Chondrocyte (in vitro differentiated cells): Measurements from ENCODE around the gene PAX5. TPM values are rescaled to one million over a fixed set of nuclear protein-coding genes. Genes with fewer than 3 reads are reported as not detected.

Experiments
- DNase-seq: peaks from one replicate; pipeline ENCODE4 v3.0.0; 2021; ENCODE audit warnings: mixed read lengths, low spot score
- H3K27ac Mint-ChIP-seq: one replicate; pipeline ENCODE4 v1.8.0; 2021; ENCODE audit warnings: mild to moderate bottlenecking, moderate library complexity, mixed read lengths; ENCODE audit not compliant: unreplicated experiment
- H3K27me3 Mint-ChIP-seq: 2 replicates; pipeline ENCODE4 v1.8.0; 2021; ENCODE audit warnings: low read depth, mixed read lengths
- H3K36me3 Mint-ChIP-seq: 2 replicates; pipeline ENCODE4 v1.8.0; 2021; ENCODE audit warnings: low read depth, mixed read lengths
- H3K4me1 Mint-ChIP-seq: 2 replicates; pipeline ENCODE4 v1.8.0; 2021; ENCODE audit warnings: low read depth, mild to moderate bottlenecking, mixed read lengths
- H3K4me3 Mint-ChIP-seq: one replicate; pipeline ENCODE4 v1.8.0; 2021; ENCODE audit warnings: mild to moderate bottlenecking, moderate library complexity, mixed read lengths; ENCODE audit not compliant: unreplicated experiment
- H3K9me3 Mint-ChIP-seq: 2 replicates; pipeline ENCODE4 v1.8.0; 2021; ENCODE audit warnings: low read depth, mixed read lengths
- total RNA-seq: library from RNA; stranded (reverse); gene quantifications from 3 replicates; pipeline ENCODE4 v1.2.1, GENCODE V29; 2021
- TF ChIP-seq, protein P1 (sequence below): fragments of 200-600 bp; sonication (generic); IDR thresholded peaks from 2 replicates; pipeline ENCODE4 v1.5.0; 2021; ENCODE audit warnings: antibody characterized with exemption, mild to moderate bottlenecking, moderate library complexity

The PAX5 gene
- total RNA-seq, 1 donor from 2014 or later, result not detected

DNA sequence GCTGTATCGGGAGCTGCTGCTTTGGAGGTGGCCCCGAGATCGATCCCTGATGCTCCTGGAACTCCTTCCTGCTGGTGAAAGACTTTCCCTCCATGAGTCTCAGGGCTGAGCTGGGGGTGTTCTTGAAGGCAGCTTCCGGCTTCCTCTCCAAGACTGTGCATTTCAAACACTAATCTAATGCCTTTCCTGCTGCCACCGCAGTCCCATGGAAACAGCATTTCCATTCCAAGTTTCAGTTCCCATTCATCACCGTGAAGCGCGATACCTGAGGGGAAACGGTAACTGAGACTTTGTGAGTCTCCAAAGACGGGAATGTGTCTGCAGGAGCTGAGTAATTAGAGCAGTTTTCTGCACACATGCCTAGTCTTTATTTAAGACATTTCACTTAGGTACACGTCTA is 230.1 kb downstream of the PAX5 start:
- no peak for DNase-seq
- H3K4me1 Mint-ChIP-seq, result peaks cover 12% of the 10 kb centered on the region
- no peaks in the 10 kb centered on the region for H3K9me3 Mint-ChIP-seq
- H3K27me3 Mint-ChIP-seq, result peaks cover 61% of the 10 kb centered on the region
- H3K27ac Mint-ChIP-seq, result no peak overlapping the region
- no peaks in the 10 kb centered on the region for H3K36me3 Mint-ChIP-seq
- TF ChIP-seq, protein P1, sequence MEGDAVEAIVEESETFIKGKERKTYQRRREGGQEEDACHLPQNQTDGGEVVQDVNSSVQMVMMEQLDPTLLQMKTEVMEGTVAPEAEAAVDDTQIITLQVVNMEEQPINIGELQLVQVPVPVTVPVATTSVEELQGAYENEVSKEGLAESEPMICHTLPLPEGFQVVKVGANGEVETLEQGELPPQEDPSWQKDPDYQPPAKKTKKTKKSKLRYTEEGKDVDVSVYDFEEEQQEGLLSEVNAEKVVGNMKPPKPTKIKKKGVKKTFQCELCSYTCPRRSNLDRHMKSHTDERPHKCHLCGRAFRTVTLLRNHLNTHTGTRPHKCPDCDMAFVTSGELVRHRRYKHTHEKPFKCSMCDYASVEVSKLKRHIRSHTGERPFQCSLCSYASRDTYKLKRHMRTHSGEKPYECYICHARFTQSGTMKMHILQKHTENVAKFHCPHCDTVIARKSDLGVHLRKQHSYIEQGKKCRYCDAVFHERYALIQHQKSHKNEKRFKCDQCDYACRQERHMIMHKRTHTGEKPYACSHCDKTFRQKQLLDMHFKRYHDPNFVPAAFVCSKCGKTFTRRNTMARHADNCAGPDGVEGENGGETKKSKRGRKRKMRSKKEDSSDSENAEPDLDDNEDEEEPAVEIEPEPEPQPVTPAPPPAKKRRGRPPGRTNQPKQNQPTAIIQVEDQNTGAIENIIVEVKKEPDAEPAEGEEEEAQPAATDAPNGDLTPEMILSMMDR, result no peak
- no peak overlapping the region for H3K4me3 Mint-ChIP-seq

DNA sequence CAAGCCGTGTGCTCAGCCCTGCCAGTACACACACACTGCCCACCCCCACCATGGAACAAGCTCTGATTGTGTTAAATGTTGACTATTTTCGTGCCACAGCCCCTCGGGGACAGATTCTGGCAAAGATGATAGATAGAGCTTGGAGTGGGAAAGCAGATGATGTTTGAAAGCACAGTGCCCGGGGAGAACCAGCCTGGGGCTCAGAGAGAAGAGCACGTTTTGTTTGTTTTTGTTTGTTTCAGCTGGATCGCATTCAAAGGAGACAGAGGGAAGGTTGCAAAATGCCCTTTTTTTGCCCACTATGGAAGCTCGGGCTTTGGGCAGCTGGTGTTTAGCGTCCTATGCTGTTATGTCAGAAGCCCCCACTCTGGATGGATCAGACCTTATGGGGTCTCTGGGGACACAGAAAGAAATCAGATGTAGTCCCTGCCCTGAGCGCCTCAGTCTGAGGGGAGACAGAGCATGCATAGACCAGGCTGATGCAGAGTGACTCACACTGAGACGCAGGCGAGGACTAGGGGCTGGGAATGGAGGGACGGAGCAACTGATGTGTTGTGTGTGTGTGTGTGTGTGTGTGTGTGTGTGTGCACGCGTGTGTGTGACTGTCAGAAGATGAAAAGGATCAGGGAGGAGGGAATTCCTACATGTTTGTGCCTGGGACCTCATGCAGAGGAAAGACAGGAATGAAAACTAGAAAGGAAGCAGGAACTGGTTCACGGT is 231.7 kb downstream of the PAX5 start:
- Mint-ChIP-seq H3K4me3 (peak overlapping the region; percentile 29), H3K27ac (no peak overlapping the region), H3K36me3 (no peaks in the 10 kb centered on the region)

DNA sequence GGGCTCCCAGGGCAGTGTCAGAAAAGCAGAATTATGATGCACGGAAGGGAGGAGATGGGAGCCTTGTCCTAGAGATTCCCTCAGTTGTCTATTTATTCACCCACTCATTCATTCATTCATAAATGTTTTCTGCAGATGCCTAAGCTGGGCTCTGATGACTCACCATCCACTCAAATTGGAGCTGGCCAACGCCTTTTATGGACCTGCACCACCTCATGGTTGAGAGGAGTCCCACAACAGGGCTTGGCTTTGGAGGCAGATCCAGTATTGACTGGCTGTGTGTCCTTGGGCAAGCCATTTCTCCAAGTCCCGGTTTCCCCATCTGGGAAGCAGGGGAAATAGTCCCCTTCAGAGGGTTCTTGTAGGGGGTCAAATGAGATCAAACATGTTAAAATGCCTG is 233.6 kb downstream of the PAX5 start:
- Mint-ChIP-seq H3K27me3 (peaks cover 54% of the 10 kb centered on the region), H3K4me3 (no peak overlapping the region), H3K36me3 (no peaks in the 10 kb centered on the region), H3K9me3 (no peaks in the 10 kb centered on the region), H3K4me1 (peaks cover 12% of the 10 kb centered on the region), H3K27ac (no peak overlapping the region)
- TF ChIP-seq, protein P1, result no peak
- peak; percentile 42 for DNase-seq

More for the DNA sequence above, 231.7 kb downstream of the PAX5 start:
- no peak for DNase-seq
- no peaks in the 10 kb centered on the region for H3K9me3 Mint-ChIP-seq
- peaks cover 12% of the 10 kb centered on the region for H3K4me1 Mint-ChIP-seq
- TF ChIP-seq, protein P1, result no peak
- peaks cover 60% of the 10 kb centered on the region for H3K27me3 Mint-ChIP-seq

DNA sequence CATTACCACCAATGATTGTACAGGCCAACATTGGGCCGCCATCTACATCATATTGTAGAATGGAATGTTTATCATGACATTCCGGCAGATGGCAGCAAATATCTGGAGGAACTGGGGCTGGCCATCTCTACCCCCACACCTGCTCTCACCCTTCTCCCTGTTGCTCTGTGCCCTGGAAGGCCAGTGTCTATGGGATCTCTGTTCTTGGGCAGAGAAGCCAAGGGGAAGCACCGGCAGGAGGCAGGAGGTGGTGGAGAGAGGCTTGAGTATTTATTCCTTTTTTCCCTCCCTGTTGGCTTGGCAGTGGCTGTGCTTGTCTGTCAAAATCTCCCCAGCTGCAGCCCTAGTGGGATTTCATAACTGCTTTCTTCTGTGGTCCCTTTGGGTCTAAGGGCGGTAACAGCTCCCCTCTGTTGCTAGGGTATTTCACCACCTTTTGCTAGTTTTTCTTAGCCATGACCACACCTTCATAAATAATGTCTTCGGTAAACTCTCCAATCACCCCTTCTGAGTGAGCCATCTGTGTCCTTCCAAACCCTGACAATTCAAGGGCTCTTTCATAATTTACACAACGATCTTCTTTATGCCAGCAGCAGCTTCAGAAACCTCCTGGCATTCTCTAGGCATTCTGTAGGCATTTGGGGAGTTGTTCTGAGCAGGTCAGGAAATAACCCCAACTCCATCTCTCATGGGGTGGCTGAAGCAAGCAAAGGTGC is 235.6 kb downstream of the PAX5 start:
- TF ChIP-seq, protein P1, result peak; percentile 23
- H3K27me3 Mint-ChIP-seq, result peaks cover 47% of the 10 kb centered on the region

DNA sequence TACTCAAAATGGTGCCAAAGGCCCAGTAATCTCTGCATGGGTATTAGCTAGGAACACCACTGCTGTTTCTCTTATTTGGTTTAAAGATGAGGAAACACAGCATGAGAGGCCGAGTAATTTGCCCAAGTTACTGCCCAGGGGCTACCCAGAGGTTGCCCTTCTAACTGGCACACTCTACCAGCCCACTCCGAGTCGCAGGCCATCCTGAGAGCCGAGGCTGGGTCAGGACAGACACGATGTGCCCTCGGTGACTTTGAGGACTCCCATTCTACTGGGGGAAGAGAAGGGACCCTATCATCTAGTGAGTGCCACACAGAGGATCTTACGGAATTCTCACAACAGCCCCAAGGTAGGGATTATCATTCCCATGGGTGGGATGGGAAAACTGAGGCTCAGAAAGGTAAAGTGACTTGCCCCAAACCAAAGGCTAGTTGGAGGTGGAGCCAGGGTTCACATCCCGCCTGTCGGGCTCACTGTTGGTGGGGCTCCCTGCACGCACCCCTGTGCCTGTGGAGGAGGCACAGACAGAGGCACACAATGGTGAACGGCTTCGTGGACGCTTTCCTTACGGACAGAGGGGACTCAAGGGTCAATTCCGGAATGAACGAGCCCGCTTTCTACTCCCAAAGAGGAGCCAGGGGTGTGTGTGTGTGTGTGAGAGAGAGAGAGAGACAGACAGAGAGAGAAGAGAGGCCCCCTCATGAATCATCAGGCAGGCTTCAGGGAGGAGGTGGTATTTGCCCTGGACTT is 236.4 kb downstream of the PAX5 start:
- Mint-ChIP-seq H3K27ac (no peak overlapping the region), H3K4me1 (peaks cover 9% of the 10 kb centered on the region), H3K4me3 (no peak overlapping the region), H3K27me3 (peaks cover 43% of the 10 kb centered on the region), H3K36me3 (peaks cover 4% of the 10 kb centered on the region), H3K9me3 (peaks cover 10% of the 10 kb centered on the region)
- TF ChIP-seq, protein P1, result no peak
- DNase-seq, result no peak

More for the DNA sequence above, 235.6 kb downstream of the PAX5 start:
- Mint-ChIP-seq H3K27ac (no peak overlapping the region), H3K9me3 (peaks cover 3% of the 10 kb centered on the region), H3K36me3 (no peaks in the 10 kb centered on the region), H3K4me3 (no peak overlapping the region), H3K4me1 (peaks cover 12% of the 10 kb centered on the region)
- DNase-seq, result no peak
